Nephron (organoid): Measurements from ENCODE around the gene HDAC5.
"Not testable (repeated sequence)": the region's sequence is repeated elsewhere in the genome, so short reads cannot be mapped to it uniquely, and the experiment has no call there.

Experiments
- H3K27ac Mint-ChIP-seq, 3 experiments: 2 replicates each; pipeline ENCODE4 v1.8.0; 2020; ENCODE audit warnings: mixed read lengths in 3 of 3, mild to moderate bottlenecking in 2 of 3, moderate library complexity in 1 of 3
- H3K27me3 Mint-ChIP-seq: 2 replicates; pipeline ENCODE4 v1.8.0; 2021; ENCODE audit warnings: low read depth, mild to moderate bottlenecking, moderate library complexity, mixed read lengths
- H3K36me3 Mint-ChIP-seq: 2 replicates; pipeline ENCODE4 v1.8.0; 2020; ENCODE audit warnings: low read depth, mixed read lengths
- H3K4me1 Mint-ChIP-seq: 2 replicates; pipeline ENCODE4 v1.8.0; 2020; ENCODE audit warnings: mixed read lengths
- H3K4me3 Mint-ChIP-seq, 3 experiments: 2 replicates each; pipeline ENCODE4 v1.8.0; 2020; ENCODE audit warnings: mild to moderate bottlenecking in 3 of 3, mixed read lengths in 3 of 3, moderate library complexity in 2 of 3
- H3K9me3 Mint-ChIP-seq: 2 replicates; pipeline ENCODE4 v1.8.0; 2020; ENCODE audit warnings: mixed read lengths
- TF ChIP-seq, protein P1 (sequence below), 3 experiments: fragments of 200-600 bp; sonication (generic); IDR thresholded peaks; one replicate each; pipeline ENCODE4 v1.5.0; 2021; ENCODE audit warnings: antibody characterized with exemption in 3 of 3; ENCODE audit not compliant: unreplicated experiment in 3 of 3

Gene HDAC5

GRCh38 chr17:44134752-44135568, 11.5 kb upstream of the HDAC5 start:
- H3K27me3 Mint-ChIP-seq, result peaks cover 11% of the 10 kb centered on the region
- no peaks in the 10 kb centered on the region for H3K36me3 Mint-ChIP-seq
- H3K4me1 Mint-ChIP-seq, result peaks cover 19% of the 10 kb centered on the region
- H3K27ac Mint-ChIP-seq, result no peak overlapping the region
- H3K9me3 Mint-ChIP-seq, result no peaks in the 10 kb centered on the region
- TF ChIP-seq, protein P1, sequence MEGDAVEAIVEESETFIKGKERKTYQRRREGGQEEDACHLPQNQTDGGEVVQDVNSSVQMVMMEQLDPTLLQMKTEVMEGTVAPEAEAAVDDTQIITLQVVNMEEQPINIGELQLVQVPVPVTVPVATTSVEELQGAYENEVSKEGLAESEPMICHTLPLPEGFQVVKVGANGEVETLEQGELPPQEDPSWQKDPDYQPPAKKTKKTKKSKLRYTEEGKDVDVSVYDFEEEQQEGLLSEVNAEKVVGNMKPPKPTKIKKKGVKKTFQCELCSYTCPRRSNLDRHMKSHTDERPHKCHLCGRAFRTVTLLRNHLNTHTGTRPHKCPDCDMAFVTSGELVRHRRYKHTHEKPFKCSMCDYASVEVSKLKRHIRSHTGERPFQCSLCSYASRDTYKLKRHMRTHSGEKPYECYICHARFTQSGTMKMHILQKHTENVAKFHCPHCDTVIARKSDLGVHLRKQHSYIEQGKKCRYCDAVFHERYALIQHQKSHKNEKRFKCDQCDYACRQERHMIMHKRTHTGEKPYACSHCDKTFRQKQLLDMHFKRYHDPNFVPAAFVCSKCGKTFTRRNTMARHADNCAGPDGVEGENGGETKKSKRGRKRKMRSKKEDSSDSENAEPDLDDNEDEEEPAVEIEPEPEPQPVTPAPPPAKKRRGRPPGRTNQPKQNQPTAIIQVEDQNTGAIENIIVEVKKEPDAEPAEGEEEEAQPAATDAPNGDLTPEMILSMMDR (IDR thresholded peaks at IDR 0.05; ENCODE audit: unreplicated experiment in 3 of 3), result no peak
- H3K4me3 Mint-ChIP-seq, result no peak overlapping the region

- H3K27ac Mint-ChIP-seq, result no peak overlapping the region
- H3K27me3 Mint-ChIP-seq, result peaks cover 11% of the 10 kb centered on the region
- no peak overlapping the region for H3K4me3 Mint-ChIP-seq
- TF ChIP-seq, protein P1 (IDR thresholded peaks at IDR 0.05; ENCODE audit: unreplicated experiment in 3 of 3), result no peak
- H3K4me1 Mint-ChIP-seq, result peaks cover 19% of the 10 kb centered on the region
- H3K9me3 Mint-ChIP-seq, result no peaks in the 10 kb centered on the region
- no peaks in the 10 kb centered on the region for H3K36me3 Mint-ChIP-seq
Measured at GRCh38 chr17:44133918-44134476, 10.6 kb upstream of the HDAC5 start.

DNA sequence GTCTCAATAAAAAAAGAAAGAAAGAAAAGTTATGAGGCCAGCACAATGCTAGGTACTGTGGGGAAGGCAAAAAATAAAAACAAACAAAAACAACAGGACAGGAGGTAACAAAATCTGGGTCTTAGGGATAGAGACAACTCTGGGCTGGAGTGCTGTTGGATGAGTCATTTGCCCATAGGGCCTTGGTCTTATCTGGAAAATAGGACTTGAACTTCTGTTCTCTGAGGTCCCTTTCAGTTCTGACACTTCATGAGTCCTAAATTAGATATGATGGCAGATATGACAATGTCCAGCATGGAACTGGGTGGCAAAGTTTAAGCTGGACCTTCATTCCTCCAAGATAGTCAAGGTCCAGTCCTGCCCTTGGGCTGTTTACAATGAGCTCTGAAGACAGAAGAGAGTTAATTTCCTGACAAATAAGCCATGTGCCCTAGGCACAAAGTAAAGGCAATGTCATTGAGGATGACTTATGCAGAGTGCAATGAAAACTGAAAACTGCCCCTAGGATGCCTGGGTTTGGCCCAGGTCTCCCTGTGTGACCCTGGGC, 8.9 kb upstream of the HDAC5 start:
- Mint-ChIP-seq H3K27ac (no peak overlapping the region), H3K9me3 (no peaks in the 10 kb centered on the region), H3K36me3 (no peaks in the 10 kb centered on the region), H3K4me3 (no peak overlapping the region), H3K4me1 (peaks cover 5% of the 10 kb centered on the region), H3K27me3 (peaks cover 6% of the 10 kb centered on the region)
- TF ChIP-seq, protein P1 (IDR thresholded peaks at IDR 0.05; ENCODE audit: unreplicated experiment in 3 of 3), result no peak

- H3K9me3 Mint-ChIP-seq, H3K4me3 Mint-ChIP-seq, H3K4me1 Mint-ChIP-seq, H3K27ac Mint-ChIP-seq, H3K36me3 Mint-ChIP-seq, H3K27me3 Mint-ChIP-seq: not testable (repeated sequence)
Measured at GRCh38 chr17:44131372-44131771, 7.9 kb upstream of the HDAC5 start.

GRCh38 chr17:44130693-44131349, 7.4 kb upstream of the HDAC5 start:
- H3K27ac Mint-ChIP-seq, result peak overlapping the region; percentile 49 to 78 (median 61)
- no peak overlapping the region for H3K4me3 Mint-ChIP-seq
- H3K4me1 Mint-ChIP-seq, result peaks cover 5% of the 10 kb centered on the region
- TF ChIP-seq, protein P1 (IDR thresholded peaks at IDR 0.05; ENCODE audit: unreplicated experiment in 3 of 3), result no peak
- H3K27me3 Mint-ChIP-seq, result peaks cover 6% of the 10 kb centered on the region
- no peaks in the 10 kb centered on the region for H3K36me3 Mint-ChIP-seq
- no peaks in the 10 kb centered on the region for H3K9me3 Mint-ChIP-seq

- peak overlapping the region; percentile 1 to 16 (median 12) for H3K4me3 Mint-ChIP-seq
- TF ChIP-seq, protein P1 (IDR thresholded peaks at IDR 0.05; ENCODE audit: unreplicated experiment in 3 of 3), result no peak
- peaks cover 6% of the 10 kb centered on the region for H3K27me3 Mint-ChIP-seq
- H3K36me3 Mint-ChIP-seq, result no peaks in the 10 kb centered on the region
- H3K9me3 Mint-ChIP-seq, result no peaks in the 10 kb centered on the region
- no peak overlapping the region for H3K27ac Mint-ChIP-seq
- H3K4me1 Mint-ChIP-seq, result peaks cover 14% of the 10 kb centered on the region
Measured at GRCh38 chr17:44128383-44128782, 4.9 kb upstream of the HDAC5 start.
